ENCODE data around the gene TSSK3.

- TF ChIP-seq EP300 (IDR thresholded peaks at IDR 0.05; ENCODE audit: low read length) (no peak), CTCF (IDR thresholded peaks at IDR 0.05 in 2 of 3, conservative IDR thresholded peaks at IDR 0.05 in 1 of 3; ENCODE audit: insufficient read depth in 2 of 3, low read depth in 1 of 3, low read length in 3 of 3) (no peak), MYC (IDR thresholded peaks at IDR 0.05; ENCODE audit: low read depth, low read length) (no peak), MYC (CRISPR knock-in tag; IDR thresholded peaks at IDR 0.05; ENCODE audit: borderline replicate concordance, low read depth) (no peak), FOS (IDR thresholded peaks at IDR 0.05; ENCODE audit: extremely low read depth, insufficient read length) (no peak), CEBPB (tag; IDR thresholded peaks at IDR 0.05) (no peak), ELF2 (CRISPR knock-in tag; IDR thresholded peaks at IDR 0.05) (no peak), SRSF1 (IDR thresholded peaks at IDR 0.05; ENCODE audit: low read depth, low read length) (no peak), EZH2 (IDR thresholded peaks at IDR 0.05; ENCODE audit: borderline replicate concordance, low read depth, low read length) (no peak), SETDB1 (IDR thresholded peaks at IDR 0.05; ENCODE audit: low read length) (no peak), TAL1 (IDR thresholded peaks at IDR 0.05) (no peak), ZFP36 (IDR thresholded peaks at IDR 0.05; ENCODE audit: low read depth, low read length, partially characterized antibody) (no peak), NFYB (IDR thresholded peaks at IDR 0.05; ENCODE audit: extremely low read depth, insufficient read length) (no peak), MXI1 (IDR thresholded peaks at IDR 0.05; ENCODE audit: low read depth, low read length) (no peak), RAD21 (CRISPR knock-in tag; conservative IDR thresholded peaks at IDR 0.05 in 1 of 2, IDR thresholded peaks at IDR 0.05 in 1 of 2) (no peak)
These were observed 36.1 kb downstream of the TSSK3 start for GRCh38 chr1:32398401-32398800.
